ENCODE measurements around the gene DAPP1. TPM values are rescaled to one million over a fixed set of nuclear protein-coding genes. Genes with fewer than 3 reads are reported as not detected.
"Not testable (repeated sequence)": the region's sequence is repeated elsewhere in the genome, so short reads cannot be mapped to it uniquely, and the experiment has no call there.

The DAPP1 gene
- polyA plus RNA-seq (ENCODE audit: insufficient read length), result 2.3 TPM

DNA sequence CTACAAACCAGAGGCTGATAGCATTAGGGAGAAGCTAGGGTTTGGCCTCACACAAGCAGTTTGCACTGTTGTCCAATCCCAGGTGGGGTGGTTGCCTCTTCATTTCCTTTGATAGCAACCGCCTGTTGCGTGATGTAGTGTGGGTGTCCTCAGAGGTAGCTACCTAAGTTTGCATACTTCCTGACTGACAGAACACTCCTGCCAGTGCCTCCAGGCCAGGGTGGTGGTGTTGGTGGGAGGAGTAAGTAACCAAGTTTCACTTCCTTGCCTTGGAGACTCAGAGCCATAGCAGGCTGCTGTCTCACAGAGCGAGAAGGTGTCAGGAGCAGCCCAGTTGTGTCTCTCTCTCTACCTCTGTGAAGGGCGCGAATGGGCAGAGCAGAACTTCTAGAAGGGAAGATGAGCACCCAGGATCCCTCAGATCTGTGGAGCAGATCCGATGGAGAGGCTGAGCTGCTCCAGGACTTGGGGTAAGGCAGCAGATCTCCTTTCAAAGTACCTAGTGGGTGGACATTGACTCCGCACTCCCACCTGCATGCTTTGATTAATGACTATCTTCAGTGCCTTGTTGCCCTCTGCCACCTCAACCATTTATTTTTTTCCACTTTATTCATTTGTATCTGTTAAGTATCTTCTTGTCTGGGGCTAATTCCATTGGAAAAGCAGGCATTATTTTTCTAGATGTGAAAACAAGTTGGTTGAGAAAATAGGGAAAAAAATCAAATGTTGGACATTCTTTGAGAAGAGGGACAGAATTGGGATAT, at the start of gene DAPP1:
DAPP1 (plus strand) TSS at position 283 of the 764 bp plus-strand sequence; CDS start at position 370, 87 bp downstream.
- no peak for DNase-seq (ENCODE audit: low read depth)

DNA sequence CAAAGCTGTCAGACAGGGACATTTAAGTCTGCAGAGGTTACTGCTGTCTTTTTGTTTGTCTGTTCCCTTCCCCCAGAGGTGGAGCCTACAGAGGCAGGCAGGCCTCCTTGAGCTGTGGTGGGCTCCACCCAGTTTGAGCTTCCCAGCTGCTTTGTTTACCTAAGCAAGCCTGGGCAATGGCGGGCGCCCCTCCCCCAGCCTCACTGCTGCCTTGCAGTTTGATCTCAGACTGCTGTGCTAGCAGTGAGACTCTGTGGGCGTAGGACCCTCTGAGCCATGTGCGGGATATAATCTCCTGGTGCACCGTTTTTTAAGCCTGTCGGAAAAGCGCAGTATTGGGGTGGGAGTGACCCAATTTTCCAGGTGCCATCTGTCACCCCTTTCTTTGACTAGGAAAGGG, 45.8 kb upstream of the DAPP1 start:
- not testable (repeated sequence) for DNase-seq (ENCODE audit: low read depth)

GRCh38 chr4:99783940-99784339, 32.7 kb upstream of the DAPP1 start:
- DNase-seq (ENCODE audit: low read depth), result no peak

- no peak for DNase-seq (ENCODE audit: low read depth)
Measured at GRCh38 chr4:99784842-99785241, 31.8 kb upstream of the DAPP1 start.

DNA sequence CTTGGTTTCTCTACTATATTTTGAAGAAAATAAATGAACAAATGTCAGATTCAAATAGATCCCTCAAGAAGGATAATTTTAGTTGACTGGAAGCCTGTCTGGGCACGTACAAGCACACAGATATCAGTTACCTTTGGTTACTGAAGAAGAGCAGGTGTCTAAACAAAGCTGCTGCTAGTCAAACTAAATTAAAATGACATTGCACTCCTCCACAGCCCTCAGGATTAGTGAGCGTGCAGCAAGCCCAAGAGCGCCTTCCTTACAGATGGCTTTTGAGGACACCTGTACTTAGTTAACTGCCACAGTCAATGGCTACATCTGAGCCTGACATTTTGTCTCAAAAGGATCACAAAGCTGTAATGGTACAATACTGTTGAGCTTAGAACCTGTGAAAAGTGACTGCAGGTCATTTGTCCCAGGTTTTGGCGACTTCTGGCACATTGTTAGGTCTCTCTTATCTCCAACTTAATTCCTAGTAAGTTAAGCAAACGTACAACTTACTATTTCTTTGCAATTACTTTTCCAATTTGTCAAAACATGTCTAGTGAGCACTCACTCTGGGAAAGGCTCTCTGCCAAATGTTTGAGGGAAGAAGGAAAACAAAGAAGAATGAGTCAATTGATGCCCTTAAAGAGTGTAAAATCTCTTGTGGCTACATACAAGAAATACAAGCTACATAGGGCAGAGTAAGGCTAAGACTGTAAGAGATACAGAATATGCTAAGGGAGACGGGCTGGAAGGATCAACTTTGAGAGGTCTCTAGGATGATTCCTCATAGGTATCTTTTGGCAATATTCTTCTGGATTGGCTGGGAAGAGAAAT, 25.6 kb upstream of the DAPP1 start:
- no peak for DNase-seq (ENCODE audit: low read depth)

- DNase-seq (ENCODE audit: low read depth), result no peak
Measured at GRCh38 chr4:99800332-99801004, 16.2 kb upstream of the DAPP1 start.

GRCh38 chr4:99801005-99801699, 15.5 kb upstream of the DAPP1 start:
- no peak for DNase-seq (ENCODE audit: low read depth)

- DNase-seq (ENCODE audit: low read depth), result no peak
Measured at GRCh38 chr4:99803566-99804101, 13.0 kb upstream of the DAPP1 start.

- DNase-seq (ENCODE audit: low read depth), result no peak
Measured at GRCh38 chr4:99806545-99806944, 10.1 kb upstream of the DAPP1 start.

DNA sequence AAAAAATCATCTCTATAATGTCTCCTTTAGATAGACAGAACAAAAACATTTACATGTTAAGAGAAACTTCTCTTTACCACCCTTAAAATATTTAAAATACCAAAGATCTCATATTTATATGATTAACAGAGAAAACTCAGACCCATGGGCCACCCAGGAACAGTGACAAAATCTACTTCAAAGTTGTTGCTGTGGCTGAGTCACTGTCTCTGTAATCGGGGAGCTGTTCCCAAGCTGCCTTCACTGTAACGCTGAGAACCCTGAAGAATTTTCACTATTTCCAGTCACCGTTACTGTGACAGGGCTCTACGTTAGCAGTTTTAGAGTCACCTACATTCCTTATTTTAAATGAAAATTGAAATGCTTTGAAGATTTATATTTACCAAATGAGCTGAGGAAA, 9.0 kb upstream of the DAPP1 start:
- DNase-seq (ENCODE audit: low read depth), result no peak

- no peak for DNase-seq (ENCODE audit: low read depth)
Measured at GRCh38 chr4:99808260-99808857, 8.3 kb upstream of the DAPP1 start.

DNA sequence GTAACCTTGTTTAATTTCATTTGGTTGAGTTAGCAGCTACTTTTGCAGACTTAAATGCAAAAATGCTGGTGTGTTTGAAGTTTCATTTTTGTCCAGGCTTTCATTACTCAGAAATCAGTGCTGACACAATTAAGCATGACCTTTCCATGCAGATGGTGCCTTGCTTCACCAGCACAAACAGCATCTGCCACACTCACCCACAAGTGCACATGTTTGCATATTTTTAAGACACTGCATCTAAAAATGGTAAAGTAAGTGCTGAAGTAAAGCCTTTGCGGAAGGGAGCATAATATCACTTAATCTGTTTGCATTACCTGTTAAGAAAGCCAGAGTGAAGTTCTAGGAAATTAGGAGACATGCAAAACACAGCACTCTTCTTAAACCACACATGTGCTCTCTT, 7.3 kb upstream of the DAPP1 start:
- no peak for DNase-seq (ENCODE audit: low read depth)

GRCh38 chr4:99810536-99810935, 6.1 kb upstream of the DAPP1 start:
- no peak for DNase-seq (ENCODE audit: low read depth)

DNA sequence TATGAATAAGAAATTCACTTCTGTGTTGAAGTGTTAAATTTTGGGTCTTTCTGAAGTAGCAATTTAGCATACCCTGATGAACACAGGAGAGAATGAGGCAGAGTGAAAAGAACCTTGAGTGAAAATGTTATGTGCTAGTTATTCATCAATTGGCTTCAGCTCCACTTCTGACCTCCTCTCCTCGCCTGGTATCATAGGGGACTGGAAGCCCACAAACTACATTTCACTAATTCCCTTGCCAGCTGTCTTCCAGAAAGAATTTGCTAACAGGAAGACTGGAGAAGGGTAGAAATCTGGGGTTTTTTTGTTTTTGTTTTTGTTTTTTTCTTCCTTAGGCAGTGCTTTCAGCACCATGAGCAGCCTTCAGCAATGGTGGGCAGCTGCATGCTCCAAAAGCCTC, 5.5 kb upstream of the DAPP1 start:
- no peak for DNase-seq (ENCODE audit: low read depth)

DNA sequence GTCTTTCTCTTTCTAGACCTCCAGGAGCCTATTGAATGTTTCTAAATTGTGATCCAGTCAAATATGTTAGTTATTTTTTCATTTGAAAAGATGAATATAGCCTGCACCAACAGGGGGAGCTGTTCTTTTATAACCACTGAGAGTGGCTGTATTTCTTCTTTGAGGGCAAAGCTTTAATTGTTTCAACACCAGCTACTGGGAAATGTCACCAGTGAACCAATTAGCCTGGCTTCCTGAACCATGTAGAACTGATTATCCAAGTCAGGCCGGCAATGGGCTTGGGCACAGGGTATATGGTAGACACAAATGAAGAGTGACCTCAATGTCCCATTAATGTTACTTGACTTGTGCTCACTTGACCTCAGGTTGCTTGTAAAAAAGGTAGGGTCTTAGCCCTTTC, 4.8 kb upstream of the DAPP1 start:
- DNase-seq (ENCODE audit: low read depth), result no peak

DNA sequence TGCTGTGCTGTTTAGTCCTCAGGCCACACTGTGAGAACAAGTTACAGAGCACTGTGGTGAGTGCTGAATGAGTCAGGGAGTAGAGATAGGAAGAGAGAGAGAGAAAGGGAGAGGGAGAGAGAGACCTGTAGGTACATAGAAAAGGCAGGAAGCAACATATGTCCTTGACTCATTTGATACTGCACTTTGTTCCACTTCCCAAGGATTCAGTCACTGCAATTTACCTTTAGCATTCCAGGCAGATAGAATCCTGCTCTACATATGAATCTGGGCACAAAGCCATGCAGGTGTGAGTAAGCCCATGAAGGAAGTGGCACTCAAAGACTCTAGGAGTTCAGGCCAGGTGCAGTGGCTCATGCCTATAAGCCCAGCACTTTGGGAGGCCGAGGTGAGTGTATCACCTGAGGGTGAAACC, 1.0 kb upstream of the DAPP1 start:
- DNase-seq (ENCODE audit: low read depth), result no peak

GRCh38 chr4:99817309-99817890, 773 bp downstream of the DAPP1 start:
- DNase-seq (ENCODE audit: low read depth), result no peak

DNA sequence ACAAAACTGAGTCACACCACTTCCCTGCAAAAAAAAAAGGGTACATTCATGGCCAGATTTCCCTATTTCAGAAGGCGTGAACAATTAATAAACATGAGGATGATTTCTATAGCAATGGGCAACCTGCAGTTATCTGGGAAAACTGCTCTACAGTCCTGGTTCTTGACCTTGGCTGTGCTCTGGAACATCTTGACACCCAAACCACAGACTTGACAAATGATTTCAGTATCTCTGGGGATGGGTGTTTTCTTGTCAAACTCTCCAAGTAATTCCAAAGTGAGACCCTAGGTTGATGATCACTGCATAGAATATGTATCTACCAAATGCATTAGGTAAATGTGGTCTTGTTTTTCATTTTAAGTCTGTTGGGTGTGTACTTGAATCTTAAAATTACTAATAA, 2.0 kb downstream of the DAPP1 start:
- DNase-seq (ENCODE audit: low read depth), result no peak

GRCh38 chr4:99821918-99822503, 5.4 kb downstream of the DAPP1 start:
- DNase-seq (ENCODE audit: low read depth), result no peak

DNA sequence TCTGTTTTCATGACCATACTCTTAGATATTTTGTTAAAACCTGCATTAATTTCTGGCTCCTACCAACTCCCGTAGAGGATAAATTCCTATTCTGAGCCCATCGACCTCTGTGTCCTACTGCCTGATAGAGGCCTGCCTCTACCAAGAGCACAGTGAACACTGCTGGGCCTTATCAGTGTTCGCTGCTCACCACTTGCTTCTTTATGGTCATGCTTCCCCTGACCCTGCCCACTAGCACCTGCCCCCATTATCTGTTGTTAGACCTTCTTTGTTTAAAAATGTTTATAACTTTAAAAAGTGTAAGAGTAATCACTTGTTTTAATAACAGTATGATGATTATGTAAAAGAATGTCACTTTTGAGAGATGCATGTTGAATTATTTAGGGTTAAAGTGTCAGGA, 6.1 kb downstream of the DAPP1 start:
- no peak for DNase-seq (ENCODE audit: low read depth)

Data from forelimb muscle (tissue), 1 donor.